ENCODE results near the gene CC2D1A.
"Not testable (repeated sequence)": the region's sequence is repeated elsewhere in the genome, so short reads cannot be mapped to it uniquely, and the experiment has no call there.

The CC2D1A gene

DNA sequence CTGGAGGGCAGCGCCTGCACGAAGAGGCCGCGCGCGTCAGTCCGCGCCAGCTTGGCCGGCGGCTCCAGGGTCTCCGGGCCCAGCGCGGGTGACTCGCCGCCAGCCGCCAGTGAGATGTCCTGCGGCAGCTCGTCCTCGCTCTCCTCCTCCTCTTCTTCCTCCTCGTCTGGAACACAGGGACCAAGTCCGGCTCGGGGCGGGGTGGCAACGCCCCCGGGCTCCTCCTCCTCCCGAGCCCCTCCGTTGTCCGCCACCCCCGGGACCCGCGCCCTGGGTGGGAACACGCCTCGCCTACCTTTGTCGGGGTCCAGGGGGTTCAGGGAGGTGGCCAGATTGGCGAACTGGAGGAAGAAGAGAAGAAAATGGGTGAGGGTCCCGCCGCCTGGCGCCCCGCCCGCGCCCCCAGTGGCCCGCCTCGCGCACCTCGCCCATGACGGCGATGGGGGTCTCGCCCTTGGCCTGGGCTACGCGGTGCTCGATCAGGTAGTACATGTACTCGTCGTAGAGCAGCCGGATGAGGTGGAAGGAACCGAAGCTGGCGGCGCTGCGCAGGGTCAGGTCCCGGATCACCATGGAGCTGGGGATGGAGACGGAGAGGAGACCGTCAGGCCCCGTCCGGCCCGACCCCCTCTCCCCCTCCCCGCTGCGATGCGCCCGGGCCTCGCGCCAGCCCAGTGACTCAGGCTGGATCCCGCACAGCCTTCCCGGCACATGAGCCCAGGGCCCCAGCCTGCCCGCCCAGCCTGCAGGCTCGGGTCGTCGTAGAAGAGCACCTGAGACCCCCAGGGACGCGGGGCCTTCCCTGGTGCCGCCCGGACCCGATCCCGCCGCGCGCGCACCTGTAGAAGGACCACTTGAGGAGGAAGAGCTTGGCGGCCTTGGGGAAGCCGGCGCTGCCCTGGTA is 57.0 kb downstream of the CC2D1A start:
- DNase-seq (ENCODE audit: low read depth in 2 of 2): no peak

DNA sequence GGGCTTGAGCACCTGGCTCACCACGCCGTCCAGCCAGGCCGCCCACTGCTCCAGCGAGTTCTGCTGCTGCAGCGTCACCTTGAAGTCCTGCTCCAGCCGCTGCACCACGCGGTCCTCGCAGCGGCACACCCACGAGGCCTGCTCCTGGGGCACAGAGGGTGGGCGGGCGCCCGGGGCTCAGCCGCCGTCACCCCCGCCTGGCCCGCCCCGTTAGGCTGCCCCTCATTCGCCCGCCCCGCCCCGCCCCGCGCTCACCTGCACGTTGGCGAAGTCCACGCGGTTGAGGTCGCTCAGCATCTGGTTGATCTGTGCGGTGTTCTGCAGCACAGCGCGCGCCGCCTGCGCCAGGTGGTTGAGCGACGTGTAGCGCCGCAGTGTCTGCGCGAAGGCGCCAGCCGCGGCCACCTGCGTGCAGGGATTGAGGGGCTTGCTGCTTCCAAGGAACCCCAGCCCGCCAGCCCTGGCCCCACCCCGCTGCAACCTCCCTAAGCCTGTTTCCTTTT is 57.7 kb downstream of the CC2D1A start:
- DNase-seq (ENCODE audit: low read depth in 2 of 2): no peak

DNA sequence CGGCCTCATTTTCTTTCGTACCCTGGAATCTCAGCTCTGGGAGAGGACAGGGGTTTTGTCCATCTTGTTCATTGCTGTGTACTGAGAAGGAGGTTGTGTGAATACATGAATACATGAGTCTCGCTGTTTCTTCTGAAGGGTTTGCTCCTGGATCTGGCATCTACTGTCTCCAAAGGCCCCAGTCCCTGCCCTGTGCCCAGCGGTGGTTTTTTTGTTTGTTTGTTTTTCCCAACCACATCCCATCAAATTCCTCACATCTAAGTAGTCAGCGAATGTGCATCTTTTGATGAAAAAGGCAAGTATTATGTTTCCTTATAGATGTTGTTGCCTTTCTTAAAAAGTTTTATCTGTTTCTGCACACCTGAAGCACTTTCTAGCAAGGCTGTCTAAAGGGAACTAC is 58.8 kb downstream of the CC2D1A start:
- DNase-seq (ENCODE audit: low read depth in 2 of 2): no peak

DNA sequence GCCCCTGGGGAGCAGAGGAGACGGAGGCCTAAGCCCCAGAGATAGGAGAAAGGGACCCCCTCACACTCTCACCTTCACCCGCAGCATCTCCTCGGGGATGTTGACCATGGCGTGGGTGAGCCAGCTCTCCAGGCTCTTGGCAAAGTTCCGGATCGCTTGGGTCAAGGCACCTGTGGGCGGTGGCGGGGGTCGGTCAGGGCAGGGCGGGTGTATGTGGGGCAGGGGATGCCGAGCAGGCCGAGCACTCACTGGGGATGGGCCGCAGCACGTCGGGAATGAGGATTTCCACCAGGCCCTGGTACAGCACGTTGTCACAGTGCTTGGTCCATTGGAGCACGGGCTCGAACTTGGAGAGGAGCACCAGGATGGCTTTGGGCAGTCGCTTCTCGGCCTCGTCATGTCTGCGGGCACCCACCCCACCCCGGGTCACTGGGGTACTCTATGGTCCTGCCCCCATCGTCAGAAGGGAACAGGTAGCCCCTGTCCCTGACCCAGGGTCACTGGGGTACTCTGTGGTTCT is 59.4 kb downstream of the CC2D1A start:
- no peak for DNase-seq (ENCODE audit: low read depth in 2 of 2)

DNA sequence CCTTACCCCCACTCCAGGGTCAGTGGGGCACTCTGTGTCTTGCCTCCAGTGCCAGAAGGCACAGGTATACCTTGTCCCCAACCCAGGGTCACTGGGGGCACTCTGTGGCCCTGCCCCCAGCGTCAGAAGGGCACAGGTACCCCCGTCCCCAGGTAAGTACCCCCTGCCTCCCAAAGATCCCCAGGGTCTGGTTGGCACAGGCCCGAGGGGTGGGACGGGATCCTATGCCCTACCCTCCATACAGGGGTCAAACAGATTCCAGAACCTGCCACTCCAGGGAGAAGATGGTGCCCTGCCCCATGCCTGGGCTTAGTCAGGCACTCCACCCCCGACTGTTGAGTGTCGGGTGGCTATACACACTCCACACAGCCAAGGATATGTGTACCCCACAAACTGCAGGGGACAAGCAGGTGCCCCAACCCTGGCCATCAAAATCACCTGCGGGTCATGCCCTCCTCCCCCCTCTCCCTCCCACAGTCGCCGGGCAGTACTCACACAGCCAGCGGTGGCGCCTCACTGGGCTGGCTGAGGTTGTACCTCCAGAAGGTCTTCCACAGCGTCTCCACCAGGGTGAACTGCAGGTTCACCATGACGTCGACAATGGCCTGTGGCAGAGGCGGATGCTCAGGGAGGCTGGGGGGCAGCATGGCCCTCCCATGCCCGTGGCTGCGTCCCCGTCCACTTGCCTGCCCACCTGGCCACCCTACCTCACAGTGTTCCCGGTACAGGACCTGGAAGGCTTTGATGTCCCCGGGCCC is 60.1 kb downstream of the CC2D1A start:
- DNase-seq (ENCODE audit: low read depth in 2 of 2): no peak

DNA sequence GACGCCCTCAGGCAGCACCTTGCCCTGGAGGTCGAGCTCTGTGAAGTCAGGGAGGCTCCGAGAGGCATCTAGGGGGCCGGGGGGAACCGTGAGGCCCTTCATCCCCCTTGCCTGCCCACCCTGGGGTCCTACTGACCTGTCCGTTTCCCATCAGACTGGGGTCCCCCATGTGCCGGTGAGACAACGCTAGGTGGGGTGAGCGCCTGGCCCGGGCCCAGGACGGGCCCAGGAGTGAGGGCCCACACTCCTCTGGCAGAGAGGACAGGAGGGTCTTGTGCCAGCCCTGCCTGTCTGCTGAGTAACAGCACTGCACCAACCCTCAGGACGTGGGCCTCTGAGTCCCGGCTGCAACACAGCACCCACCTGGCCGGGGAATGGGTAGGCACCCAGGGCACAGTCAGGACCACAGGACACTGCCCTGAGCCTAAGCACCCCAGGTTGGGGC is 60.7 kb downstream of the CC2D1A start:
- no peak for DNase-seq (ENCODE audit: low read depth in 2 of 2)

DNA sequence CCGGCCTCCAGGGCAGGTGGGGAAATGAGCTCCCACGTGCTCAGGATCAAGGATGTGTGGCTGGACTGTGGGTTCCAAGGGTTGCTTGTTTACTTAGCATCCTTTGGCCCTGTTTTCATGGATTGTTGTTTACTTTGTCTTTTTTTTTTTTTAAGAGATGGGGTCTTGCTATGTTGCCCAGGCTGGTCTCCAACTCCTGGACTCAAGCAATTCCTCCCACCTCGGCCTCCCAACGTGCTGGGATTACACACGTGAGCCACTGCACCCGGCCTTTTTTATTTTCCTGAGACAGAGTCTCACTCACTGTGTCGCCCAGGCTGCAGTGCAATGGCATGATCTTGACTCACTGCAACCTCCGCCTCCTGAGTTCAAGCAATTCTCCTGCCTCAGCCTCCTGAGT is 61.2 kb downstream of the CC2D1A start:
- DNase-seq (ENCODE audit: low read depth in 2 of 2): not testable (repeated sequence)

DNA sequence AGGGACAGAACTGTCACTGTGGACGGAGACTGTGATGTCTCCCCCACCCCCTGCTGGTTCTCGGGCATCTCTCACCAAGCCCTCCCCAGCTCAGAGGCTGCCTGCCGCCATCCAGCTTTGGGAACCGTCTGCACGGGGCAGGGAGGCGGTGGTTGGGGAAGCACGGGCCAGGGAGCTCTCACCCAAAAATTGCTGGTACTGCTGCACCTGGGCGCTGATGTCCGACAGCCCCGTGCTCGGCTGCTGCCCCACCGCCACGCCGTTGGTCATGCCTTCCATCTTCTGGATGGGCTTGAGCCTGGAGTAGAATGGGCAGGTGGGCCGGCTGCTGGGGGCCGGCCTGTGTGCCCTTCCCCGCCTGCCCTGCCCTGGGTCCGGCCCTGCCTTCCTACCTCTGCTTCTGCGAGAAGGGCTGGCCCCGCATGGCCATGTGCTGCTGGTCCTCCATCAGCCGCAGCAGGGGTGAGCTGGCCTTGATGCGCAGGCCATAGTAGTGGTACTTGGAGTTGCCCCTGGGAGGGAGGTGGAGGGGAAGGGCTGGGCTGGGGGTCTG is 62.5 kb downstream of the CC2D1A start:
- DNase-seq (ENCODE audit: low read depth in 2 of 2): no peak

DNA sequence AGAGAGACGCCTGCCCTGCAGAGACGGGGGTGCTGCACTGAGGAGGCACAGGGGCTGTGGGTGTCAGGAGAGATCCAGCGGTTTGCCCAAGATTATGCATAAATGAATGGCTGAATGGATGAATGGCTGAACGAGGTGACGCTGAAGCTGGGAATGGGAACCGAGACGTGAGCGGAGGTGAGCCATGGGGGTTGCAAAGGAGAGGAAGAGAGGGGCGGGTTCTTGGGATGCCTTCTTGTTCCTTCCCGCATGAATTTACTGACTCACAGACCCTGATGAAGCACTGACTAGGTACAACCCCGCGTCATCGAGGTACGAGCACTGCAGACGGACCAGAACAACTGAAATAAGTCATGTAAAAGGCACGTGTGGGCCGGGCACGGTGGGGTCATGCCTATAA is 63.0 kb downstream of the CC2D1A start:
- no peak for DNase-seq (ENCODE audit: low read depth in 2 of 2)

DNA sequence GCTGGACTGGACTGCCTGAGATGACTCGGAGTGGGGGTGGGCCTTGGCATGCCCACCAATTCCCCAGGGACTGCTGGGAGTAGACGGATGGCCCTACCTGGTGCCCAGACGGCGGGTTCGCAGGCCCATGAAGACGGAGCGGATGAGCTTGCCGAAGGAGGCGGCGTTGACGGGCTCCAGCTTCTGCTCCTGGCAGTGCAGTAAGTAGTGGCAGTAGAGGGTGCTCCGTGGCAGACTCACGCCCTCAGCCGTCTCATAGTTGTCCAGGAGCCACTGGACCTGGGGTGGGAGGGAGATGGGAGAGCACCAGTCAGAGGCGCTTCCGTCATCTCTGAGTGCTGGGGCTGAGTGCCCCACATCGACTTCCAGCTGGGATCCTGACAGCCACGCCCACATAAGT is 63.9 kb downstream of the CC2D1A start:
- DNase-seq (ENCODE audit: low read depth in 2 of 2): no peak

DNA sequence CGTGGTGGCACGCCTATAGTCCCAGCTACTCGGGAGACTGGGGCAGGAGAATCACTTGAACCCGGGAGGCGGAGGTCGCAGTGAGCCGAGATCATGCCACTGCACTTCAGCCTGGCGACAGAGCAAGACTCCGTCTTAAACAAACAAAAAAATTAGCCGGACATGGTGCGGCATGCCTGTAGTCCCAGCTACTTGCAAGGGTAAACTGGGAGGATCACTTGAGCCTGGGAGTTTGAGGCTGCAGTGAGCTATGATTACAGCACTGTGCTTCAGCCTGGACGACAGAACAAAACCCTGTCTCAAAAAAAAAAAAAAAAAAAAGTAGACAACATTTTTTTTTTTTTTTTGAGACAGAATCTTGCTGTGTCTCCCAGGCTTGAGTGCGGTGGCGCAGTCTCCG is 65.9 kb downstream of the CC2D1A start:
- DNase-seq (ENCODE audit: low read depth in 2 of 2): not testable (repeated sequence)

DNA sequence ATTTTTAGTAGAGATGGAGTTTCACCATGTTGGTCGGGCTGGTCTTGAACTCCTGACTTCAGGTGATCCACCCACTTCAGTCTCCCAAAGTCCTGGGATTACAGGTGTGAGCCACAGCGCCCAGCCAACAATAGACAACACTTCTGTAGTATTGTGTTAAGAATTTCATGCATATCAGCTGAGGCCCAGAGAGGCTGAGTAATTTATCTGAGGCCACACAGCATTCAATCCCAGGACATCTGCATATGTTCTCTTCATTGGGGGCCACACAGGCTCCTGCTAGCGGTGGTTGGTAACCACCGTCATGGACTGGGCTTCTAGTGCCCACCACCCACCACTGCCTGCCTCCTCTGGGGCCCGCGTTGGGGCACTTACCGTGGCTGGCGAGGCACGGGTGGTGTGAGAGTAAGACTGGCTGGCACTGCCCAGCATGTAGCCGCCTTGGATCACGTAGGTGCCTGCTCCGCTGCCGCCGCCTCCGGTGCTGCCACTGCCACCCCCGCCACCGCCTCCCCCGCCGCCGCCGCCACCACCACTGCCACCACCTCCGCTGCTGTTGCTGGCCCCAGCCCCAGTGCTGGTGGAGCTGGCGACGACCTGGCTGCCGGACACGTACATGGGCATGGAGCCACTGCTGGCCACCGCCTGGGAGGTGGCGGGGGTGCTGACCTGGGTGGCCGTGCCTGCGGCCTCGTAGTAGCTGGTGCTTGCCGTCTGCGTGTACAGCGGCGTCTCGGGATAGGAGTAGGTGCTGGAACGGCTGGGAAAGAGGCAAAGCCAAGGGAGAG is 66.6 kb downstream of the CC2D1A start:
- no peak for DNase-seq (ENCODE audit: low read depth in 2 of 2)

DNA sequence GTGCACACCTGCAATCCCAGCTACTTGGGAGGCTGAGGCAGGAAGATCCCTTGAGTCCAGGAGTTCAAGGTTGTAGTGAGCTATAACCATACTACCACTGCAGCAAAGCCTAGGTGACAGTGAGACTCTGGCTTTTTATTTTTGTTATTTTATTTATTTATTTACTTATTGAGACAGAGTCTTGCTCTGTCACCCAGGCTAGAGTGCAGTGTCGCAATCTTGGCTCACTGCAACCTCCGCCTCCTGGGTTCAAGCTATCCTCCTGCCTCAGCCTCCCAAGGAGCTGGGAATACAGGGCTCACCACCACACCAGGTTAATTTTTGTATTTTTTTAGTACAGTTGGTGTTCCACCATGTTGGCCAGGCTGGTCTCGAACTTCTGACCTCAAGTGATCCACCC is 67.5 kb downstream of the CC2D1A start:
- DNase-seq (ENCODE audit: low read depth in 2 of 2): not testable (repeated sequence)

DNA sequence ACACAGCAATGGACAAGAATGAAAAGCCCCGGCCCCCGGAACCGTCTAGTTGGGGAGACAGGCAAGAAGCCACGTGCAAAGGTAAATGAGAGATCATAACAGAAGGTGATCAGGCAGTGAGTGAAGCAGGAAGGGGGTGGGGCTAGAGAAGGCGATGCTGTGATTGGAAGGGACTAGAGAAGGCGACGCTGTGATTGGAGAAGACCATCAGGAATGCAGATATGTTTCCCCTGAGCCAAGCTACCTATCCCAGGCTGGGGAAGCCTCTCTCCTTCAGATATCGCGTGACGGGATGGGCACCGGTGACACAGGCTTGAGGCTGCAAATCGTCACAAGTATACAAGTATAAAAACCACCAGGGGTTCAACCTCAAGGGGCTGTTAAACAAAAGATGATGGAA is 68.1 kb downstream of the CC2D1A start:
- no peak for DNase-seq (ENCODE audit: low read depth in 2 of 2)

DNA sequence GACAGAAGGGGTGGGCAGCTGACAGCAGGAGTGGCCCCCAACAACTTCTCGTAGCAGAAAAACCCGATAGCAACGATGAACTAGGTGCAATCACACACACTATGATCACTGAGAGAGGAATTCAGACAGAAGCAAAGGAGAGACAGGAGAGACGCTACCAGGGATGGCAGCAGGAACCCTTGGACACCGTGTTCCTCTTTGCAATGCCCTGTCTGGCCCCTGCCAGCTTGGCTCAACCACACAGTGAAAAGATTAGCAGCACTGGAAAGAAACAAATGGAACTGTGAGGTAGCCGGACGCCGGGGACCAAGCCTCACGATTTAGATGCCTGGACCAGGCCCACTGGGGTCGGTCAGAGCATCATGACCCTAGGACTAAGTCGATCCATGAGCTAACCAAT is 69.9 kb downstream of the CC2D1A start:
- no peak for DNase-seq (ENCODE audit: low read depth in 2 of 2)

DNA sequence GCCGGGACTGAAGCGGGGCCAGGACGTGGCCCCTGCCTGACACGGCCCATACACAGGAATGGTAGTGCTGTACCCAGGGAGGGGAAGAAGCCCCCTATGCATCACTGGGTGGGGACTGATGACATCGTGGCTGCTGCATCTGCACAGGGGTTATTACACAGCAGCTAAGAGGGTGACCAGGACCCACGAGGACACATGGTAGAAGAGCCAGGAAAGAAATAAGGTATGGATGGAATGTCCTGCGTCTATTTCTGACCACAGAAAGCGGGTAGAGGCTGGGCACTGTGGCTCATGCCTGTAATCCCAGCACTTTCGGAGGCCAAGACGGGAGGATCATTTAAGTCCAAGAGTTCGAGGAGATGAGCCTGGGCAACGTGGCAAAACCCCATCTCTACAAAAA is 70.4 kb downstream of the CC2D1A start:
- no peak for DNase-seq (ENCODE audit: low read depth in 2 of 2)

DNA sequence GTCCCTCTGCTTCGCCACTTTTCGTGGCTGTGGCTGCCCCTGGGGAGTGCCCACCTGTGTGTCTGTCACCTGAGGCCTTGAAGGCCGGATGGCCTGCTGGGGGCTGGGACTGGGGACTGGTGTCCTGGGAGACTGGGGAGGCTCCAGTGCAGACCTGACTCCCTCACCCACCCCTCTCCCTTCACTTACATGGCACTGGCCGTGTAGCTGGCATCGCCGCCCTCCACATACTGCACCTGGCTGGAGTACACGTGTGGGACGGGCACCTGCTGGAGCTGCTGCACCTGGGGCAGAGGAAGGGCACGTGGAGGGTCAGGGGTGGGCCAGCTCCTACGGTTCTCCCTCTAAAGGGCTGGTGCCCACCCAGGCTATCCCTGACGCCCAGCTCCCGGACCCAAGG is 71.8 kb downstream of the CC2D1A start:
- DNase-seq (ENCODE audit: low read depth in 2 of 2): no peak

DNA sequence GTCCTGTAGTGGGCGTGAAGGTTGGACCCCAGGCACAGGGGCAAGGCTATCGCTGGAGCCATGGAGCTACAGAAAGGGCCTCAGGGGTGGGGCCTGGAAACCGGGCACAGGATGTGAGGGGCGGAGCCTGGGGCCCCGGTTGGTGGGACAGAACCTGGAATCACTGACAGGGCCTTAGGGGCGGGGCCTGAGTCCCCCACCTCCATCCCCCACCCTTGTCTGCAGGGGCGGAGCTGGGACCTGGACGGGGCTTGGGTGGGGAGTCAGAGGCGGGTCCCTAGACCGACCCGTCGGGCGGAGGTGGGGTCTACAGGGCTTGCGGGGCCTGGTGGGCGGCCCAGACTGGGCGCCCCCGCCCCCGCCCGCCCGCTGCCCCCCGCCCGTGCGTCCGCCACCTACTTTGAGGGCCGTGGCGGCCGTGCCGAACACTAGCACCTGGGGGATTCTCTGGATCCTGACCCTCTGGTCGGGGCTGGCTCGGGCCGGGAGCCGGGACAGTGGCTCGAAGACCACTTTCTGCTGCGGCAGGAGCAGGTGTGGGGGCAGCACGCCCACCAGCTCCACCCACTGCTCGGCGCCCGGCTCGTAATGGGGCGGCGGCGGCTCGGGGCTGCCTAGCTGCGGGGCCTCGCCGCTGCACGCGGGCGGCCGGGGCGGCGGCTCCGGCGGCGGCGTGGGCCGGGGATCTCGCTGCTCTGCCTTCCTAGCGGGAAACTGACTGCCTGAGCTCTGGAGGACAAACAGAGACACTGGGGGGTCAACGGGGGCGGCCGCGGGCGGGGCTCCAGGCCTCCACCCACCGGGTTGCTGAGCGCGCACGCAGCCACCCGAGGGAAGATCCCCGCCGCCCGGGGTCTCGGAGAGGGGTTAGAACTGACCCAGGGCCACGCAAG is 72.6 kb downstream of the CC2D1A start:
- DNase-seq (ENCODE audit: low read depth in 2 of 2): no peak

DNA sequence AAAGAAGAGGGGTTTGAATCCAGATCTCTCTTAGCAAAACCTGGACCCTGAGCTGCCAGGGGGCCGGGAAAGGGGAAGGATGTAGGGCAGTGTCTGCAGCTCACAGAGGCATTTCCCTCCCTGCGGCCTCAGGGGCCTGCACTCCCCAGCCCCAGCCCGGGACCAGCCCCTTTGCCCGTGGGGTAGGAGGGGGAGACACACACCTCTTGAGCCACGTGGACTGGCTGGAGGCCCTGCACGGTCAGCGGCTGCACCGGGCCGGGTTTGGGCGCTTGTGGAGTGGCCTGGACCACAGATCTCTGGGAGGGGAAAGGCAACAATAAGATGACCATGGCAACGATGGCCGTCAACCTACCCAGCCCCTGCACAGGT is 73.2 kb downstream of the CC2D1A start:
- no peak for DNase-seq (ENCODE audit: low read depth in 2 of 2)

DNA sequence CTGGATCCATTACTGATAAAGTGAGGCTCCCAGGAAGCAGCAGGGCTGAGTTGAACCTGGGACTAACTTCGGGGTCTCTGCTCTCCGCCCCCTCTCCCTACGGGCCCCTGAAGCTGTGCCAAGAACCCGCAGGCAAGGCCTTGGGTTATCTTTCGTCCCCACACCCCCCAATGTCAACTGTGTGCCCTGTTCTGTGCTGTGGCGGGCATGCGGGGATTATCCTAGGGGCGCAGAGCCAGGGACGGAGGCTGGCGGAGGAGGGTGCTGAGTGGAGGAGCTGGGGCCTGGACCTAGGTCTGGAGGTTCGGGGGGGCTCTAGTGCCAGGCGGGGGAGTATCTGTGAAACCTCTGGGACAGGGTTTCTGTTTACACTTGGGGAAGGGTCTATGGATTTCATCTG is 73.7 kb downstream of the CC2D1A start:
- DNase-seq (ENCODE audit: low read depth in 2 of 2): no peak

DNA sequence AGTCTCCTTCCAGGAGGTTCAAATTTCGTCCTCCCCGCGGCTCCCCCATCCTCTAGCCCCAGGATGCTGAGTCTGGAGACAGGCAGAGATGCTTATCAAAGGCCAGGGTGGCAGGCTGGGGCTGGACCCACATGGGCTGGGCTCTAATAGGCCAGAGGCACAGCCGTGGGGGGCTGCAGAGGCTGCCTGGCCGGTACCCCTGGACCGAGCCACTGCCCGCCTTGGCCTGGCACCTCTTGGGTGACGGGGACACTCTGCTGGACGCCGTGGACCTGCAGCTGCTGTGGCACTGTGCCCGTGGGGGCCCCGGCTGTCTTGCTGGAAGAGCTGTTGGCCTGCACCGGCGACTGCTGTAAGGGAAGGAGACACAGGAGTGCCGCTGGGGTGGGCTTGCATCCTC is 74.3 kb downstream of the CC2D1A start:
- no peak for DNase-seq (ENCODE audit: low read depth in 2 of 2)
